PC-3 (cell line): ENCODE data around the gene TNC. TPM values are rescaled to one million over a fixed set of nuclear protein-coding genes. Genes with fewer than 3 reads are reported as not detected.

Experiments used
- ATAC-seq: fragments of 200-7000 bp; cut with Tn5 transposase; 2 replicates; pipeline ENCODE4 v1.9.1; 2020; ENCODE audit warnings: mild to moderate bottlenecking, moderate library complexity
- BruUV-seq: library from RNA; stranded (reverse); fragments of 400-500 nt; replicated peaks from 2 replicates; lab custom pipeline; 2021; lab: Mats Ljungman, UMichigan
- CTCF ChIA-PET: fragments of 300-600 bp; sonication (Branson Sonifier 250); formaldehyde crosslinking; loops from one replicate; lab custom pipeline; 2022; ENCODE audit warnings: antibody characterized with exemption; lab: Charles Lee
- POLR2A ChIA-PET: fragments of 300-600 bp; sonication (Branson Sonifier 250); formaldehyde crosslinking; loops from one replicate; lab custom pipeline; 2022; ENCODE audit warnings: antibody characterized with exemption; ENCODE audit not compliant: unreplicated experiment; lab: Charles Lee
- DNase-seq: peaks from one replicate; pipeline ENCODE4 v3.0.0-alpha.2; 2015
- H2AFZ ChIP-seq: fragments of 300-600 bp; sonication (generic); 2 replicates; pipeline ENCODE4 v1.6.0; 2016; ENCODE audit warnings: antibody characterized with exemption, low read length
- H3F3A ChIP-seq: fragments of 300-600 bp; sonication (generic); one replicate; pipeline ENCODE4 v1.6.0; 2017; ENCODE audit warnings: antibody characterized with exemption, low read length, control low read depth, mild to moderate bottlenecking; ENCODE audit not compliant: unreplicated experiment
- H3K27ac ChIP-seq: fragments of 300-600 bp; sonication (generic); 2 replicates; pipeline ENCODE4 v1.5.1; 2016; ENCODE audit warnings: mild to moderate bottlenecking, low read length
- H3K27me3 ChIP-seq: fragments of 300-600 bp; sonication (generic); 2 replicates; pipeline ENCODE4 v1.6.1; 2016; ENCODE audit warnings: low read length, mixed read lengths
- H3K36me3 ChIP-seq: fragments of 300-600 bp; sonication (generic); 2 replicates; pipeline ENCODE4 v1.6.1; 2016; ENCODE audit warnings: low read depth, mixed run types, low read length, mixed read lengths
- H3K4me1 ChIP-seq: fragments of 300-600 bp; sonication (generic); 2 replicates; pipeline ENCODE4 v1.5.1; 2016; ENCODE audit warnings: low read length; ENCODE audit not compliant: insufficient read depth
- H3K4me2 ChIP-seq: fragments of 300-600 bp; sonication (generic); 2 replicates; pipeline ENCODE4 v1.6.0; 2016; ENCODE audit warnings: low read length
- H3K4me3 ChIP-seq: fragments of 300-600 bp; sonication (generic); 2 replicates; pipeline ENCODE4 v1.5.1; 2016; ENCODE audit warnings: mild to moderate bottlenecking, low read length, mixed read lengths
- H3K79me2 ChIP-seq: fragments of 300-600 bp; sonication (generic); 2 replicates; pipeline ENCODE4 v1.6.1; 2017; ENCODE audit warnings: low read length, mixed read lengths
- H3K9ac ChIP-seq: fragments of 300-600 bp; sonication (generic); 2 replicates; pipeline ENCODE4 v1.6.0; 2016; ENCODE audit warnings: mild to moderate bottlenecking, low read length
- H3K9me2 ChIP-seq: fragments of 300-600 bp; sonication (generic); replicated peaks from 2 replicates; pipeline ENCODE4 v1.6.1; 2016; ENCODE audit warnings: mixed run types, low read length, mixed read lengths
- H3K9me3 ChIP-seq: fragments of 300-600 bp; sonication (generic); 2 replicates; pipeline ENCODE4 v1.6.1; 2016; ENCODE audit warnings: low read length, mixed read lengths
- H4K20me1 ChIP-seq: fragments of 300-600 bp; sonication (generic); 2 replicates; pipeline ENCODE4 v1.6.1; 2016; ENCODE audit warnings: low read length, mixed read lengths
- EZH2 ChIP-seq: fragments of 300-600 bp; sonication (generic); IDR thresholded peaks from one replicate; pipeline ENCODE4 v1.6.1; 2017; ENCODE audit warnings: antibody characterized with exemption, mild to moderate bottlenecking, low read length; ENCODE audit not compliant: unreplicated experiment
- EZH2phosphoT487 ChIP-seq: fragments of 300-600 bp; sonication (generic); IDR thresholded peaks from 2 replicates; pipeline ENCODE4 v1.6.1; 2018; ENCODE audit warnings: mild to moderate bottlenecking, antibody characterized with exemption, low read length, borderline replicate concordance
- intact Hi-C: fragments of 100-400 bp; cut with micrococcal nuclease; formaldehyde crosslinking; loops from 2 replicates; pipeline ENCODE4 v1.9.0; 2023
- total RNA-seq: library from RNA; depleted of rRNA; stranded (reverse); fragments of >200 nt; gene quantifications from 2 replicates; pipeline ENCODE4 v1.2.3, GENCODE V29; 2014
- TF ChIP-seq, protein P1 (sequence below): fragments of 300-600 bp; sonication (generic); conservative IDR thresholded peaks from 2 replicates; pipeline ENCODE4 v1.5.1; 2017; ENCODE audit warnings: antibody characterized with exemption, low read depth, mild to moderate bottlenecking, low read length

The TNC gene
- total RNA-seq, 1 experiment from 2014 or later: 60.1 TPM

DNA sequence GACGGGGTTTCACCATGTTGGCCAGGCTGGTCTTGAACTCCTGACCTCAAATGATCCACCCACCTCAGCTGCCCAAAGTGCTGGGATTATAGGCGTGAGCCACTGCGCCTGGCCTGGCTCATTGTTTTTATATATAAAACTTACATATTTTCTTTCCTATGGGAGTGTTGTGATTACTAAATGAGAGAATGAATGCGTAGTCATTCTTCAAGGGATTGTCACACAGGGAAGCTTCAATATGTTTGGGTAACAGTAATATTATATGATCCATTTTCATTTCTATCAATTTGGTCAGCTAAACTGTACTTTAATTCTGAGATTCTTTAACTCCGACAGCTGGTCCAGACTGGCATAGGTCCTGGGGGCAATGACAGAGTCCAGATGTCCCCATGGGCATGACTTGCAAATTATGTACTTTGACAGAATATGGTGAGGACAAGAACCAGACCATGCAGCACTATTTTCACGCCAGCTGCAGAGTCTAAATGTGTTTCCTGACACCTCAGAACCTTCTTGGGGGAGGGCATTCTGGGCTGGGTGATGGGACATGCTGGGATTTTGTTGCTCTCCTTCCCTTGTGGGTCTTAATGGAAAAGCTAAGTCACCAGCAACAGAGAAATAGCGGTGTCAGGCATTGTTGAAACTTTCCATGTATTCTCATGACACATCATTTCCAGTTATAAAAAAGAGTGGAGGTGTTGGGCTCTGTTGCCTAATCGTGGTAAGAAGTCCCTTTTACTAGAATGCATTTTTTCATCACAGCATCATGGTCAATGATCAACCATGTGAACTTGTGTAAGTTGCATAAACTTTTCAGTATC lies 40.9 kb upstream of the TNC start:
- Histone ChIP-seq H3K79me2 (no peaks in the 10 kb centered on the region), H3K4me1 (peaks cover 20% of the 10 kb centered on the region), H3K27me3 (no peaks in the 10 kb centered on the region), H3K4me3 (no peak overlapping the region), H3K36me3 (no peaks in the 10 kb centered on the region), H3K27ac (no peak overlapping the region), H3K4me2 (no peak overlapping the region), H2AFZ (no peak overlapping the region), H4K20me1 (no peaks in the 10 kb centered on the region), H3K9ac (no peak overlapping the region), H3F3A (no peaks in the 10 kb centered on the region), H3K9me3 (no peaks in the 10 kb centered on the region), H3K9me2 (no peaks in the 10 kb centered on the region)
- no TSS peak for BruUV-seq
- CTCF ChIA-PET: no interaction called here
- DNase-seq (no peak), ATAC-seq (no peak)
- TF ChIP-seq, protein P1, sequence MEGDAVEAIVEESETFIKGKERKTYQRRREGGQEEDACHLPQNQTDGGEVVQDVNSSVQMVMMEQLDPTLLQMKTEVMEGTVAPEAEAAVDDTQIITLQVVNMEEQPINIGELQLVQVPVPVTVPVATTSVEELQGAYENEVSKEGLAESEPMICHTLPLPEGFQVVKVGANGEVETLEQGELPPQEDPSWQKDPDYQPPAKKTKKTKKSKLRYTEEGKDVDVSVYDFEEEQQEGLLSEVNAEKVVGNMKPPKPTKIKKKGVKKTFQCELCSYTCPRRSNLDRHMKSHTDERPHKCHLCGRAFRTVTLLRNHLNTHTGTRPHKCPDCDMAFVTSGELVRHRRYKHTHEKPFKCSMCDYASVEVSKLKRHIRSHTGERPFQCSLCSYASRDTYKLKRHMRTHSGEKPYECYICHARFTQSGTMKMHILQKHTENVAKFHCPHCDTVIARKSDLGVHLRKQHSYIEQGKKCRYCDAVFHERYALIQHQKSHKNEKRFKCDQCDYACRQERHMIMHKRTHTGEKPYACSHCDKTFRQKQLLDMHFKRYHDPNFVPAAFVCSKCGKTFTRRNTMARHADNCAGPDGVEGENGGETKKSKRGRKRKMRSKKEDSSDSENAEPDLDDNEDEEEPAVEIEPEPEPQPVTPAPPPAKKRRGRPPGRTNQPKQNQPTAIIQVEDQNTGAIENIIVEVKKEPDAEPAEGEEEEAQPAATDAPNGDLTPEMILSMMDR: no peak
- intact Hi-C loops: no loop called here
- POLR2A ChIA-PET: no interaction called here

DNA sequence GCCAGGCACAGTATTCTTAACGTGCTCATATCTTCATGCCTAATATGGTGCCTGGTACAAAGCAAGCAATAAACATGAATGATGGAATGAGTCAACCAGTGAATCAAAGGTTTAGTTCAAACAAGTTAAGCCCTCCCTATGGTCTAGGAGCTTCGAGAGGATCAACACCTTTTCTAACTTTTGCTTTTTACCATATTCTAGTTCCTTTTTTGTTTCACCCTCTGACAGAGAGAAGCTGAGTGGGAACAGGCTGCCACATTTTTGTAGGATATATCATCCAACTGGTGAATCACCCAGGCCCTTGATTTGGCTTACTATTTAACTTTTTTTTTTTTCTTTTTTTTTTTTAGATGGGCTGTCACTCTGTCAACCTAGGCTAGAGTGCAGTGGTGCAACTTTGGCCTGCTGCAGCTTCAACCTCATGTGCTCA lies 39.3 kb upstream of the TNC start:
- no peaks in the 10 kb centered on the region for H3K9me3 ChIP-seq
- no peak overlapping the region for H3K9ac ChIP-seq
- H3K27ac ChIP-seq: peak overlapping the region; percentile 59
- H3K4me2 ChIP-seq: peak overlapping the region; percentile 12
- H3K27me3 ChIP-seq: no peaks in the 10 kb centered on the region
- H3K4me3 ChIP-seq: no peak overlapping the region
- TF ChIP-seq, protein P1: no peak
- TF ChIP-seq EZH2phosphoT487 (no peak), EZH2 (no peak)
- ChIA-PET CTCF (no interaction called here), POLR2A (interaction anchor here (0.6 kb wide), 1 partner anchor 69 kb away, joined by 3 read pairs; no protein-coding TSS in a partner anchor)
- H3K9me2 ChIP-seq: no peaks in the 10 kb centered on the region
- DNase-seq (peak; percentile 77), ATAC-seq (peak; percentile 79)
- 0 out of 2 replicates have a peak overlapping the region, but pooled peaks have one; percentile 31 for H2AFZ ChIP-seq
- H3K79me2 ChIP-seq: no peaks in the 10 kb centered on the region
- H3F3A ChIP-seq: no peaks in the 10 kb centered on the region
- H3K36me3 ChIP-seq: no peaks in the 10 kb centered on the region
- BruUV-seq: no TSS peak
- H4K20me1 ChIP-seq: no peaks in the 10 kb centered on the region
- peaks cover 20% of the 10 kb centered on the region for H3K4me1 ChIP-seq
- intact Hi-C loops: loop anchor here (2.0 kb wide), 1 partner anchor 38 kb away; the partner anchor contains the start of gene TNC

DNA sequence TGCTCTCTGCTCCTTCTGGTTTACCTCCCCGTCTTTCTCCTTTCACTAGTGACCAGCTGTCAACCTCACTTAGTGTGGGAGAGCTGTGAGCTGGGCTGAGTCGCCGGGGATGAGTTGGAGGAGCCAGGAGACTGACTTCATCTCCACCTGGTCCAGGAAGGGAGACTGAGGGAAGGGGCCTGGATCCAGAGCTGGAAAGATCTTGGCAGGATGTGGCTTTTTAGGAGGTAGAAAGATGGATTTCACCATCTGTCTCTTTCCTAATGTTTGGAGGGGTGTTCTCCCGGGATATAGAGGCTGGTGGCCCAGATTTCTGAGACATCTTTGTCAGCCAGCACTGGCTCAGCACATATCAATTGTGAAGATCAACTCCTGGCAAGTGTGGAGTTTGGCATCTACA lies 37.1 kb upstream of the TNC start:
- Histone ChIP-seq H4K20me1 (no peaks in the 10 kb centered on the region), H3K36me3 (no peaks in the 10 kb centered on the region), H2AFZ (no peak overlapping the region), H3K4me3 (no peak overlapping the region), H3K9ac (no peak overlapping the region), H3K9me2 (no peaks in the 10 kb centered on the region), H3K4me1 (peaks cover 20% of the 10 kb centered on the region), H3K27me3 (no peaks in the 10 kb centered on the region), H3K9me3 (no peaks in the 10 kb centered on the region), H3K79me2 (no peaks in the 10 kb centered on the region), H3K27ac (no peak overlapping the region), H3K4me2 (no peak overlapping the region), H3F3A (no peaks in the 10 kb centered on the region)
- intact Hi-C loops: no loop called here
- CTCF ChIA-PET: no interaction called here
- ATAC-seq (no peak), DNase-seq (no peak)
- no peak for TF ChIP-seq EZH2phosphoT487
- TF ChIP-seq EZH2: no peak
- no TSS peak for BruUV-seq
- POLR2A ChIA-PET: no interaction called here
